Activated CD4-positive, alpha-beta T cell treated with anti-CD3 and anti-CD28 coated beads, Interleukin-2, amount 50 U/mL, for 4 hours (primary cell): ENCODE results near the gene TMEM163.
"Not testable (repeated sequence)": the region's sequence is repeated elsewhere in the genome, so short reads cannot be mapped to it uniquely, and the experiment has no call there.

Experiments used
- DNase-seq, 2 experiments: peaks; one replicate each; pipeline ENCODE4 v3.0.0-alpha.2; 2020

The TMEM163 gene

GRCh38 chr2:134573085-134573370, 145.8 kb downstream of the TMEM163 start:
- DNase-seq: no peak

GRCh38 chr2:134572314-134573084, 146.3 kb downstream of the TMEM163 start:
- no peak for DNase-seq

GRCh38 chr2:134570676-134571075, 148.1 kb downstream of the TMEM163 start:
- no peak for DNase-seq

GRCh38 chr2:134568413-134568812, 150.4 kb downstream of the TMEM163 start:
- DNase-seq: no peak

- DNase-seq: no peak
Observed at GRCh38 chr2:134567666-134568065, 151.1 kb downstream of the TMEM163 start.

GRCh38 chr2:134564955-134565354, 153.8 kb downstream of the TMEM163 start:
- DNase-seq: not testable (repeated sequence)

- no peak for DNase-seq
Observed at GRCh38 chr2:134564549-134564948, 154.3 kb downstream of the TMEM163 start.

GRCh38 chr2:134558208-134558830, 160.5 kb downstream of the TMEM163 start:
- DNase-seq: no peak

- DNase-seq: no peak
Observed at GRCh38 chr2:134555411-134555810, 163.4 kb downstream of the TMEM163 start.

GRCh38 chr2:134553657-134554056, 165.1 kb downstream of the TMEM163 start:
- no peak for DNase-seq

GRCh38 chr2:134550566-134551164, 168.1 kb downstream of the TMEM163 start:
- no peak for DNase-seq

GRCh38 chr2:134549104-134549503, 169.7 kb downstream of the TMEM163 start:
- no peak for DNase-seq

- no peak for DNase-seq
Observed at GRCh38 chr2:134540990-134541389, 177.8 kb downstream of the TMEM163 start.

GRCh38 chr2:134539981-134540380, 178.8 kb downstream of the TMEM163 start:
- no peak for DNase-seq

GRCh38 chr2:134537702-134538101, 181.1 kb downstream of the TMEM163 start:
- no peak for DNase-seq

- DNase-seq: no peak
Observed at GRCh38 chr2:134537121-134537520, 181.7 kb downstream of the TMEM163 start.

- no peak for DNase-seq
Observed at GRCh38 chr2:134536296-134536695, 182.5 kb downstream of the TMEM163 start.

GRCh38 chr2:134532537-134532936, 186.3 kb downstream of the TMEM163 start:
- no peak for DNase-seq

- DNase-seq: no peak
Observed at GRCh38 chr2:134527381-134527780, 191.4 kb downstream of the TMEM163 start.

GRCh38 chr2:134522496-134523455, 196.0 kb downstream of the TMEM163 start:
- no peak for DNase-seq

- DNase-seq: no peak
Observed at GRCh38 chr2:134518101-134518500, 200.7 kb downstream of the TMEM163 start.

GRCh38 chr2:134515137-134515536, 203.7 kb downstream of the TMEM163 start:
- DNase-seq: no peak

GRCh38 chr2:134513465-134513804, 205.4 kb downstream of the TMEM163 start:
- no peak for DNase-seq
